NCI-H345 treated with DMSO at 0.1 percent for 48 hours (cell line): ENCODE data around the gene COPZ1.
"Not testable (repeated sequence)": the region's sequence is repeated elsewhere in the genome, so short reads cannot be mapped to it uniquely, and the experiment has no call there.

Experiments used
- DNase-seq: peaks from one replicate; lab custom pipeline; 2025; ENCODE audit not compliant: unreplicated experiment; lab: John Stamatoyannopoulos, UW

The COPZ1 gene

DNA sequence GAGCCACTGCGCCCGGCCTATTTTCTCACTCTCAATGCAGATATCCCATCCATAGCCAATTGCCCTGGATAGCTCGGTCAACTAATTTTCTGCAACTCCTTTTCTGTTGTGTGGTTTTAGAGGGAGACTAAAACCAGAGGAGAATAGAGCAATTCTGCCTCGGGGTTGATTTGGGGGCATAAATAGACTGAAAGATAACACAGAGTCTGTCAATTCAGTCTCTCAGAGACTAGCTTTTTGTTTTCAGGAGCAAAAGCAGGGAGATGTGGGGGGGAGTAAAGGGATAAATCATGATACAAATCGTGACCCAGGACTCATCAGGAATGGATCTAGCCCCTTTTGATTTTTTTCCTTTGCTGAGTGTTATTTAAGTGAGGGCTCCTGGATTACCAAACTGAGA lies 6.5 kb downstream of the COPZ1 start:
- DNase-seq, result no peak

DNA sequence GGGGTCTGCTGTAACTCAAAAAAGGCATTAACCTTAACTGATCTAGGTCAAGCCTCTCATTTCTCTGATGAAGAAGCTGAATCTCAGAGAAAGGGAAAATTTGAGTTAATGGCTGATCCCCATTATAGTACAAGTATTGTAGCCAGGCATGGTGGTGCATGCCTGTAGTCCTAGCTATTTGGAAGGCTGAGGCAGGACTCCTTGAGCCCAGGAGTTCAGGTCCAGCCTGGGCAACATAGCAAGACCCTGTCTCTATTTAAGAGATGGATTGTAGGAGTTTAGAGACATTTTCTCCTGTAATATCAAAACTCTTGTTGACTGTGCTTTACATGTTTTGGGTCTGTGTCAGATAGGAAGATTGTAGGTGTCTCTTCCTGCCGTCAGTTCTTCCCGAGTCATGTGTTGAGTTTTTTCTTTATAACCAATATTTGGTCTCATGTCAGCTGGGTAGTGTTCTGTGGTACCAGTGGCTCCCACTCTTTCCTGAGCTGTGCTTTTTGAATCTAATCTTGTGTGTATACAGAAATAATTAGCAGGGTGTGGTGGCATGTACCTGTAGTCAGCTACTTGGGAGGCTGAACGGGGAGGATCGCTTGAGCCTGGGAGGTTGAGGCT lies 8.6 kb downstream of the COPZ1 start:
- no peak for DNase-seq

GRCh38 chr12:54337280-54337842 lies 12.4 kb downstream of the COPZ1 start:
- no peak for DNase-seq

DNA sequence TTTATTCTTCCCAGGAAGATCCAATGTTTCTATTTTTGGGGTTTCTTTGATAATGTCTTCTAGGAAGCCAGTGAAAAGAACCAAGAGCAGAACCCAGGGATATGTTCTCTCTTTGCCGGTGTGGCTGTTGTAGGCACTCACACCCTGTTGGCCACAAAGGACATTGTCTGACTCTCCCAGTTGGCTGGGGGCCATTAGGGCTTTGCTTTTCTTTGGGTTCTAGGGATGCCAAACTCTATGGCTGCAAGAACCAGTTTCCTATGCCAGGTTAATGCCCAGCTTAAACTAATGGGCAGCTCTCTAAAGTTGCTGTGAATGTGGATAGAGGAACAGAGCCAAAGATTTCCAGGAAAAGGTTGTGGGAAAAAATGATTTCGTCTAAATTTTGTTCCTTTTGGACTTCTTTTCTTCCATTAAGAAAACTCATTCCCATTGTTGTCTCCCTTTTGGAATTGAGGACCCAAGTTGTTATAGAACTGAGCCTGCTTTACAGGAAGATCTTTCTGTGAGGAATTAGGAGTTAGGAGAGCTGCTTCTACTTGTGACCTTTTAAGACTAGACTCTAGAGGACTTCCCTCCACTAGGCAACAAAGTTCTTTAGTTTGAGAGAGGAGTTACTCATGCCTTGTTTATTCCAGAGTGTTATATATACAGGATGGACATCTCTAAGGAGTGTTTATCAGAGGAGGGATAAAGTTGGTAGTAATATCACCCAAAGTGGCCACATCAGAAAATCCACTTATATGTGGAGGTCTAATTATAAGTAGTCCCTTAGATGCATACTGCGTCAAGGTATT lies 13.1 kb downstream of the COPZ1 start:
- DNase-seq, result no peak

- no peak for DNase-seq
Observed at GRCh38 chr12:54338698-54339296, 13.9 kb downstream of the COPZ1 start.

DNA sequence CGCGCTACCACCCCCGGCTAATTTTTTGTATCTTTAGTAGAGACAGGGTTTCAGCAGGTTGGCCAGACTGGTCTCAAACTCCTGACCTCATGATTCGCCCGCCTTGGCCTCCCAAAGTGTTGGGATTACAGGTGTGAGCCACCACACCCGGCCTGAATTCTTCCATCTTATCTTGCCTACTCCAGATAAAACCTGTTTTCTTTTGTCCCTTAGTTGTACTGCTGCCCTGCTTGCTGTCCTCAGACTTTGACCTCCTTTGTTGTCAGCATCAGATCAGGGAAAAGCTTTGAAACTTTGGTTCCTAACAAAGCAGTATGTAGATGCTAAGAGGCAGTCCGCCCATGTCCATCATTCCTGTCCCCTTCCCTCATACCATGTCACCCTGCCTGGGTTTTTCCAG lies 15.9 kb downstream of the COPZ1 start:
- no peak for DNase-seq

DNA sequence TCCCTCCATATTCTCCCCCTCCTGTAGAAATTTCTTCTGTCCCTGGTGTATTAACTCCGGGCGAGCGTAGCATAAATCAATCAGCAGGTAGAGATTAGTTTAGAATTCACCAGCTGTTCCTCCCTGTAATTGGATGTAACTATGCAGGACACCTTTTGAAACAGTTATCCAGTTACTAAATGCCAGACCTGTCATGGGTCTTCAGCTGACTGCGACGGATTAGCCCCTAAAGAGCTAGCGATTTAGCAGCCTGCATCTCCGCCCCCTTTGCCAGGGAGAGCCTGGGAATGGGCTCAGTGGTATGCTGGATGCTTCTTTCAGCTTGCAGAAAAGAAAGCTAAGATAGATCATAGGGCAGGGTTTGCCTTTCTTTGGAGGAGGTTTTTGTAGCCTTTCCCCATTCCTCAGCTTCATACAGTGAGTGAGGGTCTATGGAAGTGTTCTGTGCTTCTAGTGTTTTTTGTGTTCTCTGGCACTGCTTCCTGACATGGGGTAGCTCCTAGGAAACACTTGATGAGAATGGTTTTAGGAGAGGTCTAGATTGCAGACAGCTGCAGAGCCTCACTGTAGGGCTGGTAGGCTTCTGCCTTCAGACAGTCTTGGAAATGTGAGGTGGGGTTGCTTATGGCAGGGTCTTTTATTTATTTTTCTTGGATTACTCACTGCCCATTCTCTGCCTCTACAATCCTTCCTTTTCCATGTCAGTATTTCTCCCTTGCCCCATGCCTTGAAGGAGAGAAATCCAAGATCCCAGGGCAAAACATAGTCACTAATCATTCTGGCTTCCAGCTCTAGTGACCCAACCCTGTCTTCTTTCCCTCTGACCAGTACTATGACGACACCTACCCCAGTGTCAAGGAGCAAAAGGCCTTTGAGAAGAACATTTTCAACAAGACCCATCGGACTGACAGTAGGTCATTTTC lies 16.7 kb downstream of the COPZ1 start:
- no peak for DNase-seq

DNA sequence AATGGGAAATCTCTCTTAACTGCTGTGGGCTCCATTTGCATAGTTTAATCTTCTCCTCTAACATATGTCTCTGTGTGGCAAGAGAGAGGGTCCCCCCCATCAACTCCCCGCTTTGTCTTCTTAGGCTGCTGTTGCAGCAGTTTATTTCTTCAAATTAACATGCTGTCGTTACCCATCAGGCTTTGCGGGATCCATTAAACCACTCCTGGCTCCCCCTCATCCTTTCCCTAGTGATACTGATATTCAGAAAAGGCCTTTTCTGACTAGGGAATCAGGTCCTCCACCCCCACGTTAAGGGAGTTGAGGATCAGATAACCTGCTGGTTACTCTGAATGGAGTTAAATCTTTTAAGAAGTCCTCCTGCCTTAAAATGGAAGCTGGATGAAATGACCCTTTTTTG lies 24.1 kb downstream of the COPZ1 start:
- DNase-seq, result no peak

GRCh38 chr12:54349679-54350078 lies 24.7 kb downstream of the COPZ1 start:
- no peak for DNase-seq

GRCh38 chr12:54350743-54351142 lies 25.8 kb downstream of the COPZ1 start:
- no peak for DNase-seq

- no peak for DNase-seq
Observed at GRCh38 chr12:54351341-54351740, 26.4 kb downstream of the COPZ1 start.

GRCh38 chr12:54352022-54352531 lies 27.1 kb downstream of the COPZ1 start:
- peak; percentile 52 for DNase-seq

DNA sequence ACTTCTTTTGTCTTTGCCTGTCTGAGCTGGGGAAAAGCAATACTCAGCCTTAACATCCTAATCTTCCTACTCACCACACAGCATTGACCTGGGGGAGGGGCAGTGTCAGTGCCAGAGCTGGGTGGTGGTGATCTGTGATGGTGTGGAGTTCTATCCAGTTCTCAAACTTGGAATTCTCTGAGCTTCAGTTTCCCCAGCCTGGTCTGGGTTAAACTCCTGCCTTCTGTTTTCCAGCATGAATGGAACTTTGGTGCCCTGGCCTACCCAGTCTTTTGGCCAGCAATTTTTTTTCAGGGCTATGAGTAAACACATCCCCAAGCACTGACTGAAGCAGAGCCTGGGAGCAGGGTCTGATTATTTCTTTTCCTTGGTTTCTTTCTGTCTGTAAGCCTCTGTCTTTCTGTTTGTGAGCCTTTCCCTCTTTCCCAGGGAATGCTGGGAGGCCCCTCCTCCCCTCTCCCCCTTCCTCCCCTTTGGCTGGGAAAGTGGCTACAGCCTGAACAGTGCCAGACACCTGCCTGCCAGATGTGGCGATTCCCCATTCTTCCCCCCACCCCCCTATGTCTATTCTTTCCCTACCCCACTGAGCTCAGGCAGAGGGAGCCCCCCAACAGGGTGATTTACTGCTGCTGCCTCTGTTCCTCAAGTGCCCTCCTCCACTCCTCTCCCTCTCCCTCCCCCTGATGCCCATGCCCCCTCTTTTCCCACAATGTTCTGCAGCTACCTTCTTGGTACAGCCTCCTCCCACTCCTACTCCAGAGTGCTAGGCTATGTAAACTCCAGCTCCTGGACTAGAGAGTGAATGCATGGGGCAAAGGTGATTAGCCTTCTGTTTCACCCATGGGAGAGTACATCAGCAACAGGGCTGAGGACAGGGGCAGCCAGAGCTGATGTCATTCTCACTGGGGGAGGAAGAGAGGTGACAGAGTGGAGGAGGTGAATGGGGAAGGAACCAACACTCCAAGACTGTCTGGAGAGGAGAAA lies 28.3 kb downstream of the COPZ1 start:
- DNase-seq, result peak; percentile 38

- DNase-seq, result not testable (repeated sequence)
Observed at GRCh38 chr12:54354271-54354670, 29.3 kb downstream of the COPZ1 start.

DNA sequence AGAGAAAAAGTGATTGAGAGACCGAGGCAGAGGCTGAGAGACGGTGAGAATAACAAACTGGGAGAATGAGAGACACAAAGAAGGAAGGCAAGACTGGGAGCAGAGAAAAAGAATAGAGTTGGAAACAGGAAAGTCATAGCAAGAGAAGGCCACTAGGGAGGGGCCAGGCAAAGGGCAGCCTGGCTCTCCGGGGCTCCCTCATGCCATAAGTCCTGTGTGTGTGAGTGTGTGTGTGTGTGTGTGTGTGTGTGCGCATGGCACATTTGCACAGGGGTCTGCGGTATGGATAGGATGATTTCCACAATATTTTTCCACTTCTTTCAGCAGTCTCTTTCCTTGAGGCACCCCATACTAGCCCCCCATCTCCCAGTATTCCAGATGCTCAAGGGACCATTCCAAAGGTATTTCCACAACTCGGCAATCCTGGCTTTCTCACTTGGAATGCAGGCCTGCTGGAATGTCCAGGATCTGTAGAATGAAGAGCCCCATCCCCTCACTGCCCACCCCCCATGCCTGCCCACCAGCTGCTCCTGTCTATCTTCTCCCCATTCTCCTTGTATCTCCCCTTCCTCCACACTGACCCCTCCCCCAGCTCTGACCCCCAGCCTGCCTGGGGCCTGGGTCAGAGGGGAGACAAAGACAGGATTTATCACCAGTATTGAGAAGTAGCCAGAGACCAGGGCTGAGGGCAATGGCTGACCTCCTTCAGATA lies 30.3 kb downstream of the COPZ1 start:
- DNase-seq, result no peak

DNA sequence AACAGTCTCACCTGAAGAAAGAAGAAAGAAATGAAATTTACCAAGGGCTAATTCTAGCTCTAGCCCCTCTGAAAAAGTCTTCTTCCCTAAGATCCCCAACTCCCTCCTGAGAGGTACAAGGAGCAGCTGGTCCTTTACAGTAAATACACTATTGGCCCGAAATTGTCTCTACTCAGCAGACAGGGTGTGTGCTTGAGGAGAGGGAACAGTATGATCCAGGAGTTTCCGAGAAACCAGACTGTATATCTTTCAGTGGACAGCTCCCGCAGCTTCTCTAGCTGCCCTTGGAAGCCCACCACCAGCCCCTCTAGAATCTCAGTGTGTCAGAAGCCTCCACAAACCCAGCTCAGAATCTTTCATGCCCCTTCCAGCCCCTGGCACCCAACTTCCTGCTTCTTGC lies 31.3 kb downstream of the COPZ1 start:
- no peak for DNase-seq

DNA sequence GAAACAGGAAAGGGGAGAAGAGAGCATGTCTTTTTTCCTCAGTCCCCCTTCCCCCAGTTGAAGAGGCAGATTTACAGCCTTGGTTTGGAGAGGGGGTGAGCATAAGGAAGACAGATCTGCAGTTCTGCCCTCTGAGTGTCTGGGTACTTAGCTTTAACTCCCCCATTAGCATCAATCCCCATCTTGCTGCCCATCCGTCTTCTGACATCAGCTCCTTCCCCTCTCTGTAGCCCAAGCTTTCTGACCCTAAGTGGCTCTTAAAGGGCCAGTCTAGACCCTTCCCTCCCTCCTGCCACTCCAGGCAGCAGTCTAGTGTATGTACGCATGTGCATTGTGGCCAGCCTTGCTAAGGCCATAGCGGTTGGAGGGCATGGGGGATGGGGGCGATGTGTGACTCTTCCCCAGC lies 32.0 kb downstream of the COPZ1 start:
- DNase-seq, result no peak

- no peak for DNase-seq
Observed at GRCh38 chr12:54357506-54358190, 32.7 kb downstream of the COPZ1 start.
